SK-N-SH (cell line): ENCODE data around the gene ZNF101.

Source experiments
- CTCF ChIP-seq: fragments of 200-600 bp; sonication (generic); IDR thresholded peaks from 2 replicates; pipeline ENCODE4 v1.6.1; 2017; ENCODE audit warnings: antibody characterized with exemption, mild to moderate bottlenecking, moderate library complexity
- FOSL2 ChIP-seq: IDR thresholded peaks from 2 replicates; pipeline ENCODE4 v1.4.0; 2012; ENCODE audit warnings: low read depth, mild to moderate bottlenecking, moderate library complexity, borderline replicate concordance
- FOXJ3 ChIP-seq: sonication (generic); formaldehyde crosslinking; IDR thresholded peaks from 2 replicates; pipeline ENCODE4 v1.5.1; 2020; ENCODE audit warnings: mild to moderate bottlenecking, missing genetic modification reagents
- IRF3 ChIP-seq: fragments of 150-350 bp; IDR thresholded peaks from 2 replicates; pipeline ENCODE4 v1.6.1; 2016; ENCODE audit warnings: mild to moderate bottlenecking, low read depth, low read length
- NFIC ChIP-seq: IDR thresholded peaks from 2 replicates; pipeline ENCODE4 v1.4.0; 2012; ENCODE audit warnings: borderline replicate concordance
- POLR2AphosphoS5 ChIP-seq: IDR thresholded peaks from 2 replicates; pipeline ENCODE4 v1.6.1; 2012; ENCODE audit warnings: low read depth, low read length
- RCOR1 ChIP-seq: fragments of 150-350 bp; IDR thresholded peaks from 2 replicates; pipeline ENCODE4 v1.6.1; 2017; ENCODE audit warnings: antibody characterized with exemption, low read length
- REST ChIP-seq: IDR thresholded peaks from 2 replicates; pipeline ENCODE4 v1.6.1; 2012; ENCODE audit warnings: mild to moderate bottlenecking, low read depth, low read length, moderate library complexity
- RFX5 ChIP-seq: IDR thresholded peaks from 2 replicates; pipeline ENCODE4 v1.6.1; 2012; ENCODE audit warnings: mild to moderate bottlenecking, improper control_type of control experiment, low read length
- TAF1 ChIP-seq: IDR thresholded peaks from 2 replicates; pipeline ENCODE4 v1.6.1; 2012; ENCODE audit warnings: low read depth, mild to moderate bottlenecking, low read length, moderate library complexity, borderline replicate concordance
- TEAD4 ChIP-seq: IDR thresholded peaks from 2 replicates; pipeline ENCODE4 v1.4.0; 2012; ENCODE audit warnings: mild to moderate bottlenecking, borderline replicate concordance; ENCODE audit not compliant: insufficient read depth
- YY1 ChIP-seq: IDR thresholded peaks from 2 replicates; pipeline ENCODE4 v1.4.0; 2012; ENCODE audit warnings: low read depth, mild to moderate bottlenecking

GRCh38 chr19:19630062-19630414 is 38.6 kb upstream of the ZNF101 start:
- TF ChIP-seq CTCF (no peak), FOXJ3 (CRISPR knock-in tag) (no peak), FOSL2 (no peak), POLR2AphosphoS5 (no peak), YY1 (no peak), REST (no peak), TAF1 (no peak), TEAD4 (no peak), RFX5 (no peak), IRF3 (no peak), NFIC (no peak), RCOR1 (no peak)
